NCI-H2029 (cell line): ENCODE results near the gene C1orf159.

Experiments
- DNase-seq: peaks from one replicate; lab custom pipeline; 2025; lab: John Stamatoyannopoulos, UW

C1orf159 gene

DNA sequence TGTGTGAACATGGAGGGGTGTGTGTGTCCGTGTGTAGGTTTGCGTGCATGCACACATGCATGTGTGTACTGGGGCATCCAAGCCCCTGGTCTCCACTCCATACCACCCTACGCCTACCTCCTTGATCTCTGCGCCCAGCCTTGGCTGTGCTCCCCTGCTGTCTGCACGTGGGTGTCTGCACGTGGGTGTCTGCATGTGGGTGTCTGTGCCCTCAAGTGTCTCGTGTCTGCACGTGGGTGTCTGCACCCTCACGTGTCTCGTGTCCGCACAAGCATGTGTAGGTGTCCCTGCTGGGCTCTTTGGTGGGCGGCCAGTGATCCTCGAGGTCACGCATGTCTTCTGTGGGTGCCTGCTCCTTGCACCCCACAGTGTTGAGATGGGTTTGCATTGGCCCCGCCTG, 62.9 kb downstream of the C1orf159 start:
- DNase-seq, result no peak

GRCh38 chr1:1052003-1052840, 63.7 kb downstream of the C1orf159 start:
- DNase-seq, result no peak

DNA sequence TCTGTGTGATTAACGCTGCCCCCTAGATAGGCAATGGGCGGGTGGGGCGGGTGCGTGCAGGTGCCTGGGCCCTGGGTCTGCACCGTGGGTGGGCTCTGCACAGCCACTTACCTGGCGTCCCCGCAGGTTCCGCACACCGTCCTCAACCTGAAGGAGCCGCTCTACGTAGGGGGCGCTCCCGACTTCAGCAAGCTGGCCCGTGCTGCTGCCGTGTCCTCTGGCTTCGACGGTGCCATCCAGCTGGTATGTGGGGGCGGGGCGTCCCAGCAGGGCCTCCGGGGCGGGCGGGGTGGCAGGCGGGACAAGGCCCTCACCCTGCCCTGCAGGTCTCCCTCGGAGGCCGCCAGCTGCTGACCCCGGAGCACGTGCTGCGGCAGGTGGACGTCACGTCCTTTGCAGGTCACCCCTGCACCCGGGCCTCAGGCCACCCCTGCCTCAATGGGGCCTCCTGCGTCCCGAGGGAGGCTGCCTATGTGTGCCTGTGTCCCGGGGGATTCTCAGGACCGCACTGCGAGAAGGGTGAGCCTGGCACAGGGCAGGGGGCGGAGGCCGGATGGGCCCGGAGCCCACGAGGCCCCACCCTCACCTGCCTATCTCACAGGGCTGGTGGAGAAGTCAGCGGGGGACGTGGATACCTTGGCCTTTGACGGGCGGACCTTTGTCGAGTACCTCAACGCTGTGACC, 64.6 kb downstream of the C1orf159 start:
- no peak for DNase-seq

GRCh38 chr1:1050577-1051052, 65.3 kb downstream of the C1orf159 start:
- peak; percentile 56 for DNase-seq

- no peak for DNase-seq
Measured at GRCh38 chr1:1049318-1050165, 66.3 kb downstream of the C1orf159 start.

GRCh38 chr1:1048765-1049164, 67.1 kb downstream of the C1orf159 start:
- DNase-seq, result no peak

GRCh38 chr1:1047963-1048362, 67.9 kb downstream of the C1orf159 start:
- DNase-seq, result no peak

GRCh38 chr1:1047407-1047806, 68.5 kb downstream of the C1orf159 start:
- no peak for DNase-seq

- DNase-seq, result no peak
Measured at GRCh38 chr1:1046767-1047166, 69.1 kb downstream of the C1orf159 start.

DNA sequence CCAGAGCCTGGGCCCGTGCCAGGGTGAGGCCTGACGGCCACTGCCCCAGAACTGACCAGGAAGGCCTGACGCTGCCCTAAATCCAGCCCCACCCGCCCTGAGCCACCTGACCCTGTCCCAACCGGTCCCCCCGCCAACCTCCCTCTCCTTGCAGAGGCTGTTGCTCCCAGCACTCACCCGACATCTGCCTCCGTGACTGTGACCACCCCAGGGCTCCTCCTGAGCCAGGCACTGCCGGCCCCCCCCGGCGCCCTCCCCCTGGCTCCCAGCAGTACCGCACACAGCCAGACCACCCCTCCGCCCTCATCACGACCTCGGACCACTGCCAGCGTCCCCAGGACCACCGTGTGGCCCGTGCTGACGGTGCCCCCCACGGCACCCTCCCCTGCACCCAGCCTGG, 69.6 kb downstream of the C1orf159 start:
- no peak for DNase-seq

- no peak for DNase-seq
Measured at GRCh38 chr1:1045129-1045528, 70.8 kb downstream of the C1orf159 start.

DNA sequence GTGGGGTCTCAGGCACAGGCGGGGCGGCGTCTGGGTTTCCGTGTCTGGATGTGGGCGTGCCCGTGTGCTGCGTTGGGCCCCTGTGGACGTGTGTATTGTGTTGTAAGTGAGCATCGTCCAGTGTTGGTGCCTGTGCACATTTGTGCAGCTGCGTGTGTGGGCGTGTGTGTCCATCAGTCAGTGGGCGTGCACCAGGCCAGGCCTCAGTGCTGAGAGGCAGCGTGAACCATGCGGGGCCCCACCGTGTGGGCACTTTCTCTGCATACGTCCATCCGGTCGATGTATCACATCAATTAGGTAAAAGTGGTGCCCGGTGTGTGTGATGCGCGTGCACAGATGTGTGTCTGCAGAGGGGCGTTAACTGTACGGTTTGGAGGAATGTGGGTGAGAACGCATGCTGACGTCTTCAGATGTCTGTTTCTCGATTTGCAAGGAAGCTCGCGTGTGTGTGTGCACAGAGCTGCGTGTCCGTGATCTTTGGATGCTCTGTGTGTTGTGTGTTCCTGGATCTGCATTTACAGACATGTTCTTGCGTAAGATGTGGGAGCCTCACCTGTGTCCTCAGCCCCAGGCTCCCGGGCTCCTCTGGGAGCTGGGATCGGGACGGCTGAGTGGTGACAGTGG, 71.3 kb downstream of the C1orf159 start:
- DNase-seq, result no peak

GRCh38 chr1:1043921-1044320, 72.0 kb downstream of the C1orf159 start:
- DNase-seq, result no peak

DNA sequence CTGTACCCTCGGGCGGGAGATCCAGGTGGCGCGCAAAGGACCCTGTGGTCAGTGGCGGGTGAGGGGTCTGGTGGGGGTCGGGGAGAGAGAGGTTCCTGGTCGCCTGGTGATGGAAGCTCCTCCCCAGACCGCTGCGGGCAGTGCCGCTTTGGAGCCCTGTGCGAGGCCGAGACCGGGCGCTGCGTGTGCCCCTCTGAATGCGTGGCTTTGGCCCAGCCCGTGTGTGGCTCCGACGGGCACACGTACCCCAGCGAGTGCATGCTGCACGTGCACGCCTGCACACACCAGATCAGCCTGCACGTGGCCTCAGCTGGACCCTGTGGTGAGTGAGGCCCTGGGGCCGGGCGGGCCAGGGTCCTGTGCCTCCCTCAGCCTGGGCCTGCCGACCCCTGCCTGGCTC, 72.5 kb downstream of the C1orf159 start:
- DNase-seq, result no peak

- DNase-seq, result no peak
Measured at GRCh38 chr1:1042835-1043234, 73.1 kb downstream of the C1orf159 start.

- no peak for DNase-seq
Measured at GRCh38 chr1:1041873-1042272, 74.0 kb downstream of the C1orf159 start.

GRCh38 chr1:1041092-1041523, 74.8 kb downstream of the C1orf159 start:
- DNase-seq, result no peak

DNA sequence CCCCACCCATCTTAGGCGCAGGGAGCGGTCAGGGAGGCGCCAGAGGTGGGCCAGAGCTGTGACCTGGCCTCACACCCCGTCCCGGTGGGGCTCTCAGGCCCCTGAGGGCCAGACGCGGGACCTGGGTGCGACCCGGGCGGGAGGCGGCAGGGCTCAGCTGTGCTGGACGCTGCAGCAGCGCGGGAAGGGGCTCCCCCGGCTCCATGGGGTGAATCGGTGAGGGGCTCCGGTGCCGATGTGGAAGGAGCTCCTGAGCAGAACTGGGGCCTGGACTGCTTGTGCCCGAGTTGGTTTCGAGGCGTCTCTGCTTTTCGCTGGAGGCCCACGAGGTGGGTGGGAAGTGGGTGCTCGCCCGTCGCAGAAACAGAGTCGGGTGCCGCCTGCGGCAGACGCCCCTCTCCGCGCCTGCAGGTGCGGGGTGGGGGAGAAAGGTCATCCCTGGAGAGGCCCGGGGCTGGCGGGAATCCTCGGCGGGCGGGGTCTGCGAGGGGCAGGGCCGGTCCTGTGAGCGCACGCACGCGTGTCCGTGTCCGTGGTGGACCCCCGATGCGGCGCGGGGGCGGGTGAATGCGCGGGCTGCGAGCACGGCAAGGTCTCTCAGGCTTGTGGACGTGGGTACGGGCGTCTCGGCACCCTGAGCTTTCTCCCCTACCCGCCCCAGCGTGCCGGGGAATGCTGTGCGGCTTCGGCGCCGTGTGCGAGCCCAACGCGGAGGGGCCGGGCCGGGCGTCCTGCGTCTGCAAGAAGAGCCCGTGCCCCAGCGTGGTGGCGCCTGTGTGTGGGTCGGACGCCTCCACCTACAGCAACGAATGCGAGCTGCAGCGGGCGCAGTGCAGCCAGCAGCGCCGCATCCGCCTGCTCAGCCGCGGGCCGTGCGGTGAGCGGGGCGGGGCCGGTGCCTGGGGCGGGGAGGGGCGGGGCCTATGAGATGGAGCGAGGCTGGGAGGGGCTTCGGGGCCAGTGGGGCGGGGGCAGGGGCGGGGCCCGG, 75.6 kb downstream of the C1orf159 start:
- peak; percentile 16 for DNase-seq

DNA sequence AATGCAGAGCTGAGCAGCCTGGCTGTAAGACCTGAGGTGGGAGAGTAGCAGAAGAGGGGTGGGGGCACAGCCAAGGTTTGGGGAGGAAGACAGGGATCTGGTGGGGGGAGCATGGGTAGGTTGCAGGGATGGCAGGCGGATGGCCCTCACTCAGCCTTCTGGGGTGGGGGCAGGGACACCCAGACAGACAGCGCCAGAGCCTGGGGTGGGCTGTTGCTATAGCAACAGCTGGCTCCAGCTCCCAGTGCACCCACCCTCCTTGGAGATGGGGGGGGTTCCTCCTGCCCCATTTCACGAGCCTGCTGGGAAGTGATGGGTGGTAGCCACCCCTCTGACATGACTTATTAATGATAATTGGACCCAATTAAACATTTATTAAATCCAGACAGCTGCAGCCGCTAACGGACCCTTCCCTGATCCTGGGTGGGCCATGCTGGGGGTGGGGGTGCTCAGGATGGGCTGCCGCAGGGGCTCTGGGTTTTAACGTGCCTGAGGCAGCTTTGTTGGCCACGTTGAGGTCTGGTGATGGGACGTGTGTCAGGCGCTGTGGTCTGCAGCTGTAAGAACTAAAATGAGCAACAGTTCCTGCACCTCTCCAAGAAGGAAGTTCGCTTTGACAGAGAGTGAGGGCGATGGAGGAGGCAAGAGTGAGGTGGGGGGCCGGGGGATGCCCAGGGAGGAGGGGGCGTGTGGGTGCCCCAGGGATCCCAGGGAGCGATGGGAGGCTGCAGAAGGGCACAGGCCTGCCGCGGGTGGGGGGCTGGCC, 76.6 kb downstream of the C1orf159 start:
- DNase-seq, result no peak

DNA sequence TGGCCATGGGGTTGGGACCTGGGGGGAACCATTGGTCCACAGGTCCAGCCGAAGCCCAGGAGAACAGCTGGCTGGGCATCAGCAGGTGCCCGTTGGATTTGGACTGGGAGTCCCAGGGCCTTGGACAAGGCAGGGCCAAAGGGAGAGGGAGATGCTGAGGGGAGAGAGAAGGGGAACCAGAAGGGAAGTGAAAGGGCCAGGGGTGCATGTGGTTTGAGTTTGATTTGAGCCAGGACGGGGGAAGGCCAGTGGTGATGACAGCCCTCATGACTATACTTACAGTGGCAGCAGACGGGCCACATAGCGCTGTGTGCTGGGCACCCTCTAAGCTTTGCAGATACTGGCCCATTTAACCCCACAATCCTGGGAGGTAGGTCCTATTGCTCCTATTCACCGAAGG, 77.2 kb downstream of the C1orf159 start:
- DNase-seq, result no peak
